Testis (tissue), 3 donors: Measurements from ENCODE around the gene NFATC2. TPM values are rescaled to one million over a fixed set of nuclear protein-coding genes. Genes with fewer than 3 reads are reported as not detected.

ENCODE experiments used
- DNase-seq: peaks from one replicate; pipeline ENCODE4 v3.0.0-alpha.2; 2019
- H3K27ac ChIP-seq, 2 donors: fragments of 200-600 bp; sonication (generic); one replicate each; pipeline ENCODE4 v1.5.1; 2019
- H3K27me3 ChIP-seq: fragments of 200-600 bp; sonication (generic); one replicate; pipeline ENCODE4 v1.5.1; 2019
- H3K36me3 ChIP-seq: fragments of 200-600 bp; sonication (generic); one replicate; pipeline ENCODE4 v1.5.1; 2017; ENCODE audit warnings: low read depth; ENCODE audit errors: missing control alignments
- H3K4me1 ChIP-seq: fragments of 200-600 bp; sonication (generic); one replicate; pipeline ENCODE4 v1.5.1; 2019
- H3K4me3 ChIP-seq, 2 donors: fragments of 200-600 bp; sonication (generic); one replicate each; pipeline ENCODE4 v1.5.1; 2017 to 2019
- H3K9me3 ChIP-seq: fragments of 200-600 bp; sonication (generic); one replicate; pipeline ENCODE4 v1.5.1; 2017
- CTCF ChIP-seq, 3 experiments: fragments of 450-650 bp in 2 of 3; fragments of 200-600 bp in 1 of 3; sonication (generic) in 1 of 3; IDR thresholded peaks; one replicate each; pipeline ENCODE4 v1.5.1; 2016 to 2019; ENCODE audit warnings: antibody characterized with exemption in 3 of 3, mild to moderate bottlenecking in 2 of 3, moderate library complexity in 1 of 3
- POLR2A ChIP-seq: fragments of 450-650 bp; IDR thresholded peaks from one replicate; pipeline ENCODE4 v1.6.1; 2017; ENCODE audit warnings: antibody characterized with exemption, mild to moderate bottlenecking, moderate library complexity
- WGBS, 2 donors: methylation state at CpG; one replicate each; pipeline ENCODE4 v1.1.5; 2018; 5-methylcytosine and 5-hydroxymethylcytosine counted together
- intact Hi-C: fragments of 100-400 bp; cut with DNase I; formaldehyde crosslinking; loops from one replicate; pipeline ENCODE4 v1.15.1; 2023; ENCODE audit warnings: low total_unique reads
- polyA plus RNA-seq: library from polyadenylated mRNA; stranded (reverse); fragments of 350-450 nt; fragmentation: Illumina TruSeq; extraction: RNeasy Lipid Tissue Mini Kit (QIAGEN cat#74804); gene quantifications from one replicate; pipeline ENCODE4 v1.2.3, GENCODE V29; 2014; ENCODE audit warnings: low read depth, low replicate concordance; ENCODE audit not compliant: insufficient read depth
- total RNA-seq, 2 donors: library from RNA; depleted of rRNA; stranded (reverse); fragments of >200 nt; gene quantifications; one replicate each; pipeline ENCODE4 v1.2.3, GENCODE V29; 2016

Gene NFATC2
- total and polyA plus RNA-seq, 3 donors from 2014 or later, result 5.4 to 7.5 (median 6.5) TPM

DNA sequence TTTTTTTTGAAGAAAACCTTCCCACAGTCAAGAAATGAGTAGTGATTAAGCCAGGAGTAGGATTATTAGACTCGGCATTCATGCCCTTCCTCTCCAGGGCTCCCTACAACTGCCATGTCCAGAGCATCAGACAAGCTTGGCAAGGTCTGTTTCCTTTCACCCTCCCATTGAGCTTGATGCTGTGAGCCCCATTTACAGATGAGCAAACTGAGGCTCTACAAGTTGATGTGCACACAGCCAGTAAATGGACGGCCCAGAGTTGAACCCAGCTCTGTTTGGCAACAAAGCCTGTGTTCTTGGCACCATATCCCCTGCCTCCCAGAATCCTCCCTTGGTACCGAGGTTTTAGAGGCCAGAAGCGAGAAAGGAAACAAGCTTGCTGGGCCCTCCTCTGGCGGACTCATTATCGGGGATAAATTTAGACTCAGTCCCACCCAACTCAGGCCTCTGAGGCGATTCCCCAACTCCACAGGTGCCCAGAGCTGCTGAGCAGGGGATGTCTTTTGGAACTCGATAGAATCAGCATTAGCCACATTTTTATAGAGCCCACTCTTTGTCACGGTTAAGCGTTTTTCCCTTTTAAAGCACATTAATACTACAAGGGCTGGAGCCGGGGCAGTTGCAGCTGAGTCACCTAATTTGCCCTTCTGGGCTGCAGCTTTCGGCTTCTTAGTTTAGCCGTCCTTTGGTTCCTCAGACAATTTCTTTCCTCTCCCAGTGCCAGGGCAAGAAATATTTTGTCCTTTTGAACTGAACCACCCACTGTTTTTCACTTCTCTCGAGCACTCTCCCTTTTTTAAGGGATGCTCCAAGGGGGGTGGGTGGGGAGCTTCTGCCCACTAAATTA is 23.0 kb upstream of the NFATC2 start:
- H3K9me3 ChIP-seq, result no peaks in the 10 kb centered on the region
- H3K4me1 ChIP-seq, result peaks cover 28% of the 10 kb centered on the region
- DNase-seq, result no peak
- TF ChIP-seq POLR2A, result no peak
- TF ChIP-seq CTCF (IDR thresholded peaks at IDR 0.05), result no peak
- H3K27ac ChIP-seq, result no peak overlapping the region
- 44 to 57% methylated on average over 14 of the region's 14 CpGs for WGBS, 2 donors
- no peaks in the 10 kb centered on the region for H3K27me3 ChIP-seq
- no peaks in the 10 kb centered on the region for H3K36me3 ChIP-seq
- H3K4me3 ChIP-seq, result no peak overlapping the region
- intact Hi-C loops, result no loop called here

- peak; percentile 58 for DNase-seq
- no peaks in the 10 kb centered on the region for H3K9me3 ChIP-seq
- H3K36me3 ChIP-seq, result no peaks in the 10 kb centered on the region
- 12 to 28% methylated on average over 14 to 15 of the region's 15 CpGs for WGBS, 2 donors
- intact Hi-C loops, result no loop called here
- no peak overlapping the region for H3K4me3 ChIP-seq
- H3K4me1 ChIP-seq, result peaks cover 30% of the 10 kb centered on the region
- no peaks in the 10 kb centered on the region for H3K27me3 ChIP-seq
- TF ChIP-seq CTCF (IDR thresholded peaks at IDR 0.05) (no peak), POLR2A (no peak)
- peak overlapping the region; percentile 40 to 79 for H3K27ac ChIP-seq
Measured at GRCh38 chr20:51563486-51564332, 21.2 kb upstream of the NFATC2 start.

- H3K4me1 ChIP-seq, result peaks cover 30% of the 10 kb centered on the region
- H3K27ac ChIP-seq, result peak overlapping the region; percentile 40 to 79
- H3K36me3 ChIP-seq, result no peaks in the 10 kb centered on the region
- DNase-seq, result no peak
- TF ChIP-seq POLR2A, result no peak
- TF ChIP-seq CTCF (IDR thresholded peaks at IDR 0.05), result no peak
- 0 to 1% methylated on average over 6 to 9 of the region's 9 CpGs for WGBS, 2 donors
- intact Hi-C loops, result no loop called here
- H3K4me3 ChIP-seq, result peak overlapping the region; percentile 39 to 63
- H3K9me3 ChIP-seq, result no peaks in the 10 kb centered on the region
- no peaks in the 10 kb centered on the region for H3K27me3 ChIP-seq
Measured at GRCh38 chr20:51563174-51563485, 20.6 kb upstream of the NFATC2 start.

DNA sequence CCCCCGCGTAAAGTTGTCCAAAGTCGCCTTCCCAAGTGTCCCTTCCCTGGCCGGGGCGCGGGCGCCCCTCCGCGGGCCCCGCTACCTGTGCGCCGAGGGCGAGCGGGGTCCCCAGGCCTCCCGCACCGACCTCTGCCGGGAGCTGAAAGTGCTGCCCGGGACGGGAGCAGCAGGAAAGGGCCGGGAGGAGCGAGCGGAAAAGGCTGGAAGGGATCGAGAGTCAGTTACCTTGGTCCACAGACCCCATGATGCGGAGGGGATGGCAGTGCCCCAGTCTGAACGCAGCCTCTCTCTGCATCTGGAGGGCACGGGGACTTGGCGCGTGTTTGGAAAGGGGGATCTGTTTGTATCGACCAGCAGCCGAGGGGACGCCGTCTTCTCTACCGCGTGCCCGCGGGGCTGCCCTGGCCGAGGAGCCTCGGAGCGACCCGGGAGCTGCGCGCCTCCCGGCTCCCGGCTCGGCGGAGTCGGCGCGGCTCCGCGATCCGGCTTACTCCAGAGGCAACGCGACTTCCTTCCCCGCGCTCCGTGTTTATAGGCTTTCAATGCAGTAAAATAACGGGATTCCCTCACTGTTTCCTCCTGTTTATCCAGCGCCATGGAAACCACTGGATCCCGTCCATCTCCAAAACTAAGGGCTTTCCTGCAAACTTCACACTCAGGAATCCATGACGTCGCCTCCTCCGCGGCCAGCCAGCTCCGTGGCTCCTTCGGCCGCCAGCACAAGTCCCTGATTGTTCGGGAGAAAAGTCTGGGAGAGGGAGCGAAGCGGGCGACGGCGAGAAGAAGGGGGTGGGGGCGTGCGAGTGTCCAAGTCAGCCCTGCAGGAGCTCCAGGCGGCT is 20.0 kb upstream of the NFATC2 start:
- H3K27me3 ChIP-seq, result no peaks in the 10 kb centered on the region
- no peaks in the 10 kb centered on the region for H3K36me3 ChIP-seq
- TF ChIP-seq CTCF (IDR thresholded peaks at IDR 0.05) (no peak), POLR2A (no peak)
- intact Hi-C loops, result no loop called here
- H3K27ac ChIP-seq, result peak overlapping the region; percentile 40 to 79
- peak overlapping the region; percentile 39 to 63 for H3K4me3 ChIP-seq
- H3K4me1 ChIP-seq, result peaks cover 30% of the 10 kb centered on the region
- WGBS, 2 donors, result 0% methylated on average over 15 to 76 of the region's 76 CpGs
- peak; percentile 83 for DNase-seq
- H3K9me3 ChIP-seq, result no peaks in the 10 kb centered on the region
